ENCODE data around the gene DENND4A.

DENND4A gene

DNA sequence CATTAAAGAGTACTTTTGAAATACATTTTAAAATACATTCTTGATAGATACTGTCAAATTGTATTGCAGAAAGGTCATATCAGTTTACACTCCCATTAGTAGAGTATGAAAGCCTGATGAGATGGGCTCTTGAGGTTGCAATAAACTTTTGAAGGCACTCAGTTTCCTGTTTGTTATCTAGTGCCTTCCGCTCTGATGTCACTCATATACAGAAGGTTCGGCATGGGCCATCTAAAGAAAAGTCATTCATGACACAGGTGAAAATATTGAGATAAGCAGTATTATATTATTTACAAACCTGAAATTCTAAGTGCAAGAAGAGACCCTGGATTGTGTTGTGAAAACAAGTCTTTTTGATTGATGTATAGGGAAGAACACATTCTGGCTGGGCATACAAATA lies 36.5 kb upstream of the DENND4A start:
- TF ChIP-seq, protein P1, sequence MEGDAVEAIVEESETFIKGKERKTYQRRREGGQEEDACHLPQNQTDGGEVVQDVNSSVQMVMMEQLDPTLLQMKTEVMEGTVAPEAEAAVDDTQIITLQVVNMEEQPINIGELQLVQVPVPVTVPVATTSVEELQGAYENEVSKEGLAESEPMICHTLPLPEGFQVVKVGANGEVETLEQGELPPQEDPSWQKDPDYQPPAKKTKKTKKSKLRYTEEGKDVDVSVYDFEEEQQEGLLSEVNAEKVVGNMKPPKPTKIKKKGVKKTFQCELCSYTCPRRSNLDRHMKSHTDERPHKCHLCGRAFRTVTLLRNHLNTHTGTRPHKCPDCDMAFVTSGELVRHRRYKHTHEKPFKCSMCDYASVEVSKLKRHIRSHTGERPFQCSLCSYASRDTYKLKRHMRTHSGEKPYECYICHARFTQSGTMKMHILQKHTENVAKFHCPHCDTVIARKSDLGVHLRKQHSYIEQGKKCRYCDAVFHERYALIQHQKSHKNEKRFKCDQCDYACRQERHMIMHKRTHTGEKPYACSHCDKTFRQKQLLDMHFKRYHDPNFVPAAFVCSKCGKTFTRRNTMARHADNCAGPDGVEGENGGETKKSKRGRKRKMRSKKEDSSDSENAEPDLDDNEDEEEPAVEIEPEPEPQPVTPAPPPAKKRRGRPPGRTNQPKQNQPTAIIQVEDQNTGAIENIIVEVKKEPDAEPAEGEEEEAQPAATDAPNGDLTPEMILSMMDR (conservative IDR thresholded peaks at IDR 0.05; ENCODE audit: low read depth, low read length): no peak
- DNase-seq (ENCODE audit: low read depth): no peak
- no peak overlapping the region for H3K4me3 ChIP-seq (ENCODE audit: low read depth, low read length)

DNA sequence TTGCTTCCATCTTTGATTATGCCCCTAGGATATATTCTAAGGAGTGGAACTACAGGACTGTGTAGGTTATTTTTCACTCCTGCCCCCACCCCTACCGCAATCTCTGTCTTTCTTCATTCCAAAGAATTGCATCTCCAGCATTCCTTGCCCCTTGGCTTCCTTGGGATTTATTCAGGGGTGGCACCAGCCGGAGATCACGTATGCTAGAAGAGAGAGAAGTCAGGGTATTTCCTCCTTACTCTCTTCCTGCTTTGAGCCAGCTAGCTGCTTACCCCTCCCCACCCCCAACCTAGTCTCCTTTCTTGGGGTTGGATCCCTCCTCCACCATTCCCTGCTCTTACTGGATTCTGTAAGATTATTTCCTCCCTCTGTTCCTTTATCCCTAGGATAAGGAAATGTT lies 35.0 kb upstream of the DENND4A start:
- TF ChIP-seq, protein P1 (conservative IDR thresholded peaks at IDR 0.05; ENCODE audit: low read depth, low read length): no peak
- no peak for DNase-seq (ENCODE audit: low read depth)
- H3K4me3 ChIP-seq (ENCODE audit: low read depth, low read length): no peak overlapping the region

DNA sequence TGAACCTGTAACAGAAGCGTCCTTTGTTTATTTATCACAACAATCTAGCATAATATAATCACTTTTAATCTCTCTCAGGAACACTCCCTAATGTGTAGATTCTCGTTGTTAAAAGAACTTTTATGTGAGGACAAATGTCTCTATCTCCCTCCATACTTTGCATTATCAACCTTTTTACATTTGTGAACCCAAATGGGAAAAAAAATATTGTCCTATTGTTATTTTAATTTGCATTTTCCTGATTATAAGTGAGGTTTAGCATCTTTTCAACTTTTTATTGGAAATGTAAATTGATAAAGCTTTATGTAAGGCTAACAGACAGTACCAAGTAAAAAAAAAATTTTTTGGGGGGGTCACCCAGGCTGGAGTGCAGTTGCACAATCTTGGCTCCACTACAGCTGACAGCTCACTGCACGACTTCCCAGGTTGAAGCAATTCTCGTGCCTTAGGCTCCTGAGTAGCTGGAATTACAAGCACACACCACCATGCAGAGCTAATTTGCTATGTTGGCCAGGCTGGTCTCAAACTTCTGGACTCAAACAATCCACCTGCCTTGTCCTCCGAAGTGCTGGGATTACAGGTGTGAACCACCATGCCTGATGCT lies 33.0 kb upstream of the DENND4A start:
- H3K4me3 ChIP-seq (ENCODE audit: low read depth, low read length): no peak overlapping the region
- DNase-seq (ENCODE audit: low read depth): peak; percentile 79
- TF ChIP-seq, protein P1 (conservative IDR thresholded peaks at IDR 0.05; ENCODE audit: low read depth, low read length): no peak

DNA sequence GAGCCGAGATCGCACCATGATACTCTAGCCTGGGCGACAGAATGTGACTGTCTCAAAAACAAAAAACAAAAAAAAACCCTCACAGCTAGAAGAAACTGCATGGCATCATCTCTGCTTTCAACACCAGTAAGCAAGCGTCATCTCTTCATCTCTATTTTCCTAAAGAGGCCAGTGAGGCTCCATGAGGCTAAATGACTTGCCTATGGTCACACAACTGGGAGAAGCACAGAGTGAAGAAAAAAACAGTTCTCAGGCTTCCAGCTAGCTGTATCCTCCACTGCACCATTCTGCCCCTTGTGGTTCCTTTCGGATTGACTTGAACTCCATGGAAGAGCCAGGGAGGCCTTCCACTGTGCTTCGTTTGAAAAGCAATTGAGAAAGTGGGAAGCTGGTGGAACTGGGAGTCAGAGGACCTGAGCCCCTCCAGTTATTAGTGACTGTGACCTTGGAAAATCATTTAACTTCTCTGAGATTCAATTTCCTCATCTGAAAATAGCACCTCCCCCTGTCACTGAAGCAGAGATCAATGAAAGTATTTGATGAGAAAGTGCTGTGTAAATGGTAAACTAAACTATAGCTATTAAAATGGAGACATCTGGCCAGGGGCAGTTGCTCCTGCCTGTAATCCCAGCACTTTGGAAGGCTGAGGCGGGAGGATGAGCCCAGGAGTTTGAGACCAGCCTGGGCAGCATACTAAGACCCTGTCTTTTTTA lies 32.1 kb upstream of the DENND4A start:
- DNase-seq (ENCODE audit: low read depth): peak; percentile 86
- TF ChIP-seq, protein P1 (conservative IDR thresholded peaks at IDR 0.05; ENCODE audit: low read depth, low read length): peak; percentile 87
- no peak overlapping the region for H3K4me3 ChIP-seq (ENCODE audit: low read depth, low read length)

DNA sequence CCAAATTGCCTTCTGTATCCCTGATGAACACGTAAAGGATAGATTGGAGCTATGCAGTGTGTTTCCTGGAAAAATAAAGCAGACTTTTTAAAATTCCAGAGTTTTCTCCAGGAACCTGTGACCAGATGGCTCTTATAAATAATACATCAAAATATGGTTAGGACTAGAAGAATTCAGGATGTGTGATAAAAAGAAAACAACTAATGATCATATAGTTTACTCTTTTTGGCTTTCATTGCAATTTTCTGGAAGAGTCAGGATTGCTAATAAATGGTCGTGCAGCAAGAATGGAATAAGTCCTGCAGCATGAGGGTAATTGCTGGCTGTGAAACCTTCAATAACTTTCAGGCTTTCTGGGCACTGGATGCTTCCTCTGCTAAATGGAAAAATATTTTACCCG lies 30.2 kb upstream of the DENND4A start:
- no peak overlapping the region for H3K4me3 ChIP-seq (ENCODE audit: low read depth, low read length)
- TF ChIP-seq, protein P1 (conservative IDR thresholded peaks at IDR 0.05; ENCODE audit: low read depth, low read length): no peak
- DNase-seq (ENCODE audit: low read depth): no peak

DNA sequence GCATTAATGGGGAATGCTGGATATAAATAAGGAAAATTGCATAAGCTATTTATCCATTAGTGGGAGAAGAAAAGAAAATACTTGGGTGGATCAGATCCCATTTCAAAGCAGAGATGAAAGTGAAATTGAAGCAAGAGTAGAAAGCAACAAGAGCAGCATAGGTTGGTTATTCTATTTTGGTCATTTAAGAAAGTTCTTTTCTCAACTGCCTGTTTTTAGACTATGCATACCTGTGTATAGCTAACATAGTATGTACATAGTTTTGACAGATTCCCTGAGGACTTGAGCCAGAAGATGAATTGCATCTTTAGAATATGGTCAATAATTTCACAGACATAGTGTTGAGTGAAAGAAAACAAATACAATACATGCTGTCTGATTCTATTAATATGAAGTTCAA lies 29.0 kb upstream of the DENND4A start:
- no peak for DNase-seq (ENCODE audit: low read depth)
- TF ChIP-seq, protein P1 (conservative IDR thresholded peaks at IDR 0.05; ENCODE audit: low read depth, low read length): no peak
- H3K4me3 ChIP-seq (ENCODE audit: low read depth, low read length): no peak overlapping the region

DNA sequence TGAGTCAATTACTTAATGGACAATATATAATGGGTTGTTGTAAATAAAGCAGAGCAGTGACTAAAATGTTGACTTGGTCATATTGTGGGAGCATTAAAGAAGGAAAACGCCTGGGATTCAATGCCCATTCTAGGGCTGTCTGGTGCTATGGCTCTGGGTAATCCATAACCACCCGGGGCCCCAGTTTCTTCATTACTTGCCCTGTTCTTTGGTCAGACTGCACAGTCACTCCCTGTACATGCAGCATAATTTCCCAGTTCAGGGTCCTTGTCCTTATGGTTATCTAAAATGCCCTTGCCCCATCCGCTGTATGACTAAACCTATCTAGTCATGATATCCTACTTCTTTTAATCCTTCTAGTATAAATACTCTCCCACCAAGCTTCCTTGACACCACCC lies 27.5 kb upstream of the DENND4A start:
- TF ChIP-seq, protein P1 (conservative IDR thresholded peaks at IDR 0.05; ENCODE audit: low read depth, low read length): no peak
- H3K4me3 ChIP-seq (ENCODE audit: low read depth, low read length): no peak overlapping the region
- no peak for DNase-seq (ENCODE audit: low read depth)

Measured in choroid plexus epithelial cell (primary cell).